Esophagus muscularis mucosa (tissue), 4 donors: Measurements from ENCODE around the gene NAV3. TPM values are rescaled to one million over a fixed set of nuclear protein-coding genes. Genes with fewer than 3 reads are reported as not detected.
A peak's percentile ranks its signal among the peaks of the same experiment; 100 is the strongest.

Experiments used
- DNase-seq: peaks from one replicate; pipeline ENCODE4 v3.0.0-alpha.2; 2017; ENCODE audit errors: extremely low spot score
- H3K27ac ChIP-seq, 4 donors: fragments of 200-600 bp; sonication (generic); replicated peaks in 1 of 4; 1 replicate in 3 of 4; 2 replicates in 1 of 4; pipeline ENCODE4 v1.5.1; 2016 to 2019; ENCODE audit warnings: mild to moderate bottlenecking in 1 of 4
- H3K27me3 ChIP-seq, 4 donors: fragments of 200-600 bp; sonication (generic); one replicate each; pipeline versions ENCODE4 v1.5.1 to v1.6.0; 2016 to 2019
- H3K36me3 ChIP-seq, 4 donors: fragments of 200-600 bp; sonication (generic); one replicate each; pipeline ENCODE4 v1.5.1; 2016 to 2019
- H3K4me1 ChIP-seq, 4 donors: fragments of 200-600 bp; sonication (generic); one replicate each; pipeline ENCODE4 v1.5.1; 2016 to 2019
- H3K4me3 ChIP-seq, 4 donors: fragments of 200-600 bp; sonication (generic); 1 replicate in 2 of 4; 2 replicates in 2 of 4; pipeline ENCODE4 v1.5.1; 2016 to 2019; ENCODE audit warnings: mild to moderate bottlenecking in 4 of 4, moderate library complexity in 1 of 4
- H3K9me3 ChIP-seq, 4 donors: fragments of 200-600 bp; sonication (generic); 1 replicate in 3 of 4; 2 replicates in 1 of 4; pipeline ENCODE4 v1.5.1; 2016 to 2019
- EP300 ChIP-seq: sonication (generic); formaldehyde crosslinking; IDR thresholded peaks from one replicate; pipeline ENCODE4 v1.6.1; 2017; ENCODE audit warnings: antibody characterized with exemption
- POLR2A ChIP-seq: fragments of 450-650 bp; IDR thresholded peaks from one replicate; pipeline ENCODE4 v1.6.1; 2017; ENCODE audit warnings: antibody characterized with exemption, moderate library complexity, mild to moderate bottlenecking, low read depth
- POLR2AphosphoS5 ChIP-seq, 2 donors: sonication (generic); formaldehyde crosslinking; IDR thresholded peaks; one replicate each; pipeline ENCODE4 v1.6.1; 2017; ENCODE audit warnings: antibody characterized with exemption in 2 of 2
- WGBS: methylation state at CpG from one replicate; pipeline ENCODE4 v1.1.5; 2018; 5-methylcytosine and 5-hydroxymethylcytosine counted together
- intact Hi-C: fragments of 100-400 bp; cut with DNase I; formaldehyde crosslinking; loops from one replicate; pipeline ENCODE4 v1.15.1; 2023
- total RNA-seq, 4 donors: library from RNA; depleted of rRNA; stranded (reverse); fragments of >200 nt; gene quantifications; one replicate each; pipeline versions ENCODE4 v1.1.0 to v1.2.1, GENCODE V29; 2016
- TF ChIP-seq, protein P1 (sequence below), 3 experiments: fragments of 200-600 bp in 2 of 3; fragments of 450-650 bp in 1 of 3; sonication (generic) in 2 of 3; IDR thresholded peaks; one replicate each; pipeline ENCODE4 v1.5.1; 2017 to 2019; ENCODE audit warnings: antibody characterized with exemption in 3 of 3, mild to moderate bottlenecking in 2 of 3, moderate library complexity in 1 of 3

The NAV3 gene
- total RNA-seq, 4 donors from 2014 or later: 4.3 to 9.6 (median 5.4) TPM

DNA sequence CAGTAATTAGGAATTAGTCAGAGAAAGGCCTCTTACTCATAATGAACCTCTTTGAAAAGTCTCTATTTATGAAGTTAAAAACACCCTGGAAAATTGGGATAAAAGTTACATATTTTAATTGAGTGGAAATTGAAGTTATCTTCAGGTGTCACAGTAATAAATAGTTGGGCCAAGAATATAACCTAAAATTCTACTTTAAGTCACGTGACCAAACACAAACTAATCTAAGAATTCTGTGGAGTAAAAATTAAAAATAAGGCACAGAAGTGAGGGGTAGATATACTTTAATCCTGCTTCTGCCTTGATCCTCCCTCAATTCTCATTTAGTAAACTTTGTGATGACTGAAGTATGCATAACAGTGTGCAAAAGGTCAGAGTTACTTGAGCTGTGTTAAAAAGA, 226.4 kb downstream of the NAV3 start:
- Histone ChIP-seq H3K36me3 (no peaks in the 10 kb centered on the region), H3K27me3 (no peaks in the 10 kb centered on the region), H3K9me3 (no peaks in the 10 kb centered on the region), H3K27ac (no peak overlapping the region), H3K4me1 (no peaks in the 10 kb centered on the region), H3K4me3 (no peak overlapping the region)
- DNase-seq: no peak
- TF ChIP-seq, protein P1, sequence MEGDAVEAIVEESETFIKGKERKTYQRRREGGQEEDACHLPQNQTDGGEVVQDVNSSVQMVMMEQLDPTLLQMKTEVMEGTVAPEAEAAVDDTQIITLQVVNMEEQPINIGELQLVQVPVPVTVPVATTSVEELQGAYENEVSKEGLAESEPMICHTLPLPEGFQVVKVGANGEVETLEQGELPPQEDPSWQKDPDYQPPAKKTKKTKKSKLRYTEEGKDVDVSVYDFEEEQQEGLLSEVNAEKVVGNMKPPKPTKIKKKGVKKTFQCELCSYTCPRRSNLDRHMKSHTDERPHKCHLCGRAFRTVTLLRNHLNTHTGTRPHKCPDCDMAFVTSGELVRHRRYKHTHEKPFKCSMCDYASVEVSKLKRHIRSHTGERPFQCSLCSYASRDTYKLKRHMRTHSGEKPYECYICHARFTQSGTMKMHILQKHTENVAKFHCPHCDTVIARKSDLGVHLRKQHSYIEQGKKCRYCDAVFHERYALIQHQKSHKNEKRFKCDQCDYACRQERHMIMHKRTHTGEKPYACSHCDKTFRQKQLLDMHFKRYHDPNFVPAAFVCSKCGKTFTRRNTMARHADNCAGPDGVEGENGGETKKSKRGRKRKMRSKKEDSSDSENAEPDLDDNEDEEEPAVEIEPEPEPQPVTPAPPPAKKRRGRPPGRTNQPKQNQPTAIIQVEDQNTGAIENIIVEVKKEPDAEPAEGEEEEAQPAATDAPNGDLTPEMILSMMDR (IDR thresholded peaks at IDR 0.05): no peak
- TF ChIP-seq POLR2A (no peak), EP300 (no peak), POLR2AphosphoS5 (IDR thresholded peaks at IDR 0.05) (no peak)
- 91% methylated on average over 1 of the region's 1 CpG for WGBS
- intact Hi-C loops: no loop called here

DNA sequence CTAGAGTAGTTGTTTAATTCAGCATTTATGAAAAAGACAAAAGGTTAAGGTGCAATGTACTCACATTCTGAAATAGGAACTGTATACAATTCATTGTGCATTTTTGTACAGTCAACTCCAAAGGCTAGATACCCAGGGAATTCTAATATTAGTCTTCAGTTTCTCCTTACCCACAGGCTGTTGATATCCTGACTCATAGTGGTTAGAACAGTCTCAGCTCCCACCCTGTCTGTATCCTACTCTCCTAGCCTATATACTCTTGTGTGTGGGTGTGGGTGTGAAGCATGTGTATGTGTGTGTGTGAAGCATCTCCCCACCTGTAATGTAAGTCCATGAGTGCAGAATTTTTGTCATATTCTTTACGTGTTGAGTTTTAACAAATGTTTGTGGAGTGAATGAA, 229.5 kb downstream of the NAV3 start:
- DNase-seq: no peak
- H3K27me3 ChIP-seq: no peaks in the 10 kb centered on the region
- H3K36me3 ChIP-seq: no peaks in the 10 kb centered on the region
- intact Hi-C loops: no loop called here
- TF ChIP-seq POLR2AphosphoS5 (IDR thresholded peaks at IDR 0.05) (no peak), EP300 (no peak), POLR2A (no peak)
- TF ChIP-seq, protein P1 (IDR thresholded peaks at IDR 0.05): no peak
- WGBS: 80% methylated on average over 1 of the region's 1 CpG
- H3K9me3 ChIP-seq: no peaks in the 10 kb centered on the region
- peaks cover 0 to 4% (median 0%) of the 10 kb centered on the region in 4 donors for H3K4me1 ChIP-seq
- H3K27ac ChIP-seq: no peak overlapping the region
- no peak overlapping the region for H3K4me3 ChIP-seq

DNA sequence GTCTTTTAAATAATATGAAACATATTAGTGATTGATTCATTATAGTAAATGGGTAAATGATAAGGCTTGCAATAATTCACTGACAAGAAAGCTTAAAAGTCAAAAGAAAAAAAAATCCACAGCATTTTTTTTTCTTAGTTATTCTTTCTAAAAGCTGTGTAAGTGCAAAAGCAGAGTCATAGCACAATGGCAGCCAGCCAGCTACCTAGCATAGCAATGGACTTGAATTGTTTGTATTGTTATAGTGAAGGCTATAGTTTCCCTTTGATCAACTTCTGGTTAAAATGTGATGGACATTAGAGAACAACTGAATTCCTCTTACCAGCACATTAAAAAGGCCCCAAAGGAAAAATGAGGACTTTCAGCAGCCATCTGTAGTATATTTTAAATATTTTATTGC, 232.1 kb downstream of the NAV3 start:
- Histone ChIP-seq H3K9me3 (no peaks in the 10 kb centered on the region), H3K4me3 (no peak overlapping the region), H3K27me3 (no peaks in the 10 kb centered on the region), H3K36me3 (no peaks in the 10 kb centered on the region), H3K4me1 (peaks cover 0 to 4% (median 0%) of the 10 kb centered on the region in 4 donors), H3K27ac (no peak overlapping the region)
- DNase-seq: no peak
- TF ChIP-seq EP300 (no peak), POLR2AphosphoS5 (IDR thresholded peaks at IDR 0.05) (no peak), POLR2A (no peak)
- TF ChIP-seq, protein P1 (IDR thresholded peaks at IDR 0.05): no peak
- intact Hi-C loops: no loop called here

DNA sequence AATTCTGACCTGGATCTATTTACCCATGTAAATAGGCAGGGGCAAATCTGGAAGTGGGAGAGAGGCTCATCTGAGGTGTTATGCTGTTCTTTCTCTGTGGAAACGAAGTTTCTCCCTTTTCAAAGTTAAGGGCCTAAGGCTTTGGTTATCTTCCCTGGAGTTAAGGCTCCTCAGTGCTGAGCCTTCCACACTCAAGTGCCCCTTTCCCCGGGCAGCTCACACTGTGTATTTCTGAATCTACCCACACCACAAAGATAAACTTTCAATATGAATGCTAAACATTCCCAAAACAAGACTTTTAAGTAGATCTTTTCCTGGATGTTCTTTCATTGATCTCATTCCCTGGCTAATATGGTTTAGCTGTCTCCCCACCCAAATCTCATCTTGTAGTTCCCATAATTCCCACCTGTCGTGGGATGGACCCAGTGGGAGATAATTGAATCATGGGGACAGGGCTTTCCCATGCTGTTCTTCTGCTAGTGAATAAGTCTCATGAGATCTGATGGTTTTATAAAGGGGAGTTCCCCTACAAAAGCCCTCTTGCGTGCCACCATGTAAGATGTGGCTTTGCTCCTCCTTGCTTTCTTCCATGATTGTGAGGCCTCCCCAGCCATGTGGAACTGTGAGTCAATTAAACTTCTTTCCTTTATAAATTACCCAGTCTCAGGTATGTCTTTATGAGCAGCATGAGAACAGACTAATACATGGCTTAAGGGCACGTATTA, 251.1 kb downstream of the NAV3 start:
- intact Hi-C loops: no loop called here
- Histone ChIP-seq H3K27me3 (no peaks in the 10 kb centered on the region), H3K4me1 (no peaks in the 10 kb centered on the region), H3K36me3 (no peaks in the 10 kb centered on the region), H3K9me3 (no peaks in the 10 kb centered on the region), H3K27ac (no peak overlapping the region), H3K4me3 (no peak overlapping the region)
- WGBS: 98% methylated on average over 5 of the region's 5 CpGs
- DNase-seq: no peak
- TF ChIP-seq POLR2A: no peak
- TF ChIP-seq POLR2AphosphoS5 (IDR thresholded peaks at IDR 0.05): no peak

DNA sequence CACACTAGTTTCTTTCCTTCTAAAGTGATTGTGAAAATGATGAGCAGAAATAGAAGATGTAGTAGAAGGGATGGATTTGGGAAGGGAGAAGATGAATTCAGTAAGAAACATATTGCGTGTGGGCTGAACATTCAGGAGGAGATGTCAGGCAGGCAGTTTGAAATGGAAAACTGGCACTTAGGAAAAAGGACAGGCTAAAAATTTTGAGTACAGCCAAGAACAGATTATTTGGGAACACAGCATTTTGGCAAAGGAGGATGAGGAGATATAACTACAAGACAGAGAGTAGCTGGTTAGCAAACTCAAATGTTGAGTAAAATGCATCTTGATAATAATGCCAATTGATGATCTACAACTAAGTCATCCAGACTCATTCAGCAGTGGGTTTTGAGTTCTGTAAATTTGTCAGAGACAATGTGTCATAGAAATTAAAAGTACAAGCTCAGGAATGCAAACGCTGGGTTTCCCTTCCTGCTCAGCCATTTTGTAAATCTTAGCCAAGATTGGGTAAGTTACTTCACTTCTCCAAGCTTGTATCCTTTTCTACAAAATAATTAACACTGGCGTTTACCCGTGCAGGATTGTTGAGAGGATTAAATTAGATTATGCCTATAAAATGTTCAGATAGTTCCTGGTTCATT, 255.0 kb downstream of the NAV3 start:
- intact Hi-C loops: no loop called here
- H3K36me3 ChIP-seq: no peaks in the 10 kb centered on the region
- 77% methylated on average over 4 of the region's 4 CpGs for WGBS
- H3K9me3 ChIP-seq: no peaks in the 10 kb centered on the region
- no peak for TF ChIP-seq POLR2AphosphoS5 (IDR thresholded peaks at IDR 0.05)
- TF ChIP-seq, protein P1 (IDR thresholded peaks at IDR 0.05): no peak
- H3K27me3 ChIP-seq: no peaks in the 10 kb centered on the region
- no peaks in the 10 kb centered on the region for H3K4me1 ChIP-seq
- H3K27ac ChIP-seq: peak overlapping the region in 2 of 4 donors; percentile 8 to 27
- no peak for DNase-seq
- H3K4me3 ChIP-seq: no peak overlapping the region
